Parathyroid adenoma (tissue), 2 donors: ENCODE measurements around the gene RBMS1.

Experiments used
- H2AFZ ChIP-seq: fragments of 300-600 bp; sonication (generic); one replicate; pipeline ENCODE4 v1.7.0; 2017; ENCODE audit warnings: antibody characterized with exemption, mild to moderate bottlenecking
- H3K27ac ChIP-seq: fragments of 300-600 bp; sonication (generic); one replicate; pipeline ENCODE4 v1.7.0; 2017
- H3K27me3 ChIP-seq: fragments of 300-600 bp; sonication (generic); one replicate; pipeline ENCODE4 v1.7.0; 2017; ENCODE audit warnings: low read length; ENCODE audit not compliant: control insufficient read depth, insufficient read depth
- H3K36me3 ChIP-seq: fragments of 300-600 bp; sonication (generic); one replicate; pipeline ENCODE4 v1.7.0; 2017; ENCODE audit warnings: low read length; ENCODE audit not compliant: control insufficient read depth, insufficient read depth
- H3K4me1 ChIP-seq: fragments of 300-600 bp; sonication (generic); one replicate; pipeline ENCODE4 v1.7.0; 2017; ENCODE audit warnings: control low read depth
- H3K4me2 ChIP-seq: fragments of 300-600 bp; sonication (generic); one replicate; pipeline ENCODE4 v1.7.0; 2017; ENCODE audit warnings: low read length
- H3K4me3 ChIP-seq: fragments of 300-600 bp; sonication (generic); one replicate; pipeline ENCODE4 v1.7.0; 2017; ENCODE audit warnings: low read depth, low read length
- H3K79me2 ChIP-seq: fragments of 300-600 bp; sonication (generic); one replicate; pipeline ENCODE4 v1.7.0; 2017; ENCODE audit warnings: control low read depth
- H3K9ac ChIP-seq: fragments of 300-600 bp; sonication (generic); one replicate; pipeline ENCODE4 v1.7.0; 2017; ENCODE audit warnings: mild to moderate bottlenecking
- H3K9me3 ChIP-seq: fragments of 300-600 bp; sonication (generic); one replicate; pipeline ENCODE4 v1.7.0; 2017; ENCODE audit warnings: low read length; ENCODE audit not compliant: control insufficient read depth
- CTCF ChIP-seq: fragments of 300-600 bp; sonication (generic); IDR thresholded peaks from one replicate; pipeline ENCODE4 v1.7.0; 2017; ENCODE audit warnings: antibody characterized with exemption, mild to moderate bottlenecking
- donor health status: primary hyperparathyroidism.

The RBMS1 gene

DNA sequence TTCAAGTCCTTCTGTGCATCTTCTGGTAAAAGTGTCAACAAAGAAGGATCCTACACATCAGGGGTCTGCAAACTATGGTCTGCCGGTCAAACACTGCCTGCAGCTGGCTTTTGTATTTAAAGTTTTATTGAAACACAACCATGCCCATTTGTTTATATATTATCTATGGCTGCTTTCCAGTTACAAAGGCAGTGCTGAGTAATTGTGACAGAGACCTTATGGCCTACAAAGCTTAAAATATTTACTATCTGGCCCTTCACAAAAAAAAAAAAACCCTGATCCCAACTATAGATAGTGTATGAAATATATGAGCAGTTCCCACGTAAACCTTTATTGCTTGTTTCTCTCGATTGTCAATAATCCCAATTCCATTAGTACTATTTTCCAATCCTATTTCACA is 101.4 kb downstream of the RBMS1 start:
- no peak for TF ChIP-seq CTCF
- Histone ChIP-seq H3K27ac (no peak overlapping the region), H3K9me3 (no peaks in the 10 kb centered on the region), H3K4me3 (no peak overlapping the region), H3K36me3 (no peaks in the 10 kb centered on the region), H2AFZ (no peak overlapping the region), H3K4me1 (peaks cover 71% of the 10 kb centered on the region), H3K27me3 (no peaks in the 10 kb centered on the region), H3K9ac (no peak overlapping the region), H3K4me2 (no peak overlapping the region), H3K79me2 (peaks cover 63% of the 10 kb centered on the region)

DNA sequence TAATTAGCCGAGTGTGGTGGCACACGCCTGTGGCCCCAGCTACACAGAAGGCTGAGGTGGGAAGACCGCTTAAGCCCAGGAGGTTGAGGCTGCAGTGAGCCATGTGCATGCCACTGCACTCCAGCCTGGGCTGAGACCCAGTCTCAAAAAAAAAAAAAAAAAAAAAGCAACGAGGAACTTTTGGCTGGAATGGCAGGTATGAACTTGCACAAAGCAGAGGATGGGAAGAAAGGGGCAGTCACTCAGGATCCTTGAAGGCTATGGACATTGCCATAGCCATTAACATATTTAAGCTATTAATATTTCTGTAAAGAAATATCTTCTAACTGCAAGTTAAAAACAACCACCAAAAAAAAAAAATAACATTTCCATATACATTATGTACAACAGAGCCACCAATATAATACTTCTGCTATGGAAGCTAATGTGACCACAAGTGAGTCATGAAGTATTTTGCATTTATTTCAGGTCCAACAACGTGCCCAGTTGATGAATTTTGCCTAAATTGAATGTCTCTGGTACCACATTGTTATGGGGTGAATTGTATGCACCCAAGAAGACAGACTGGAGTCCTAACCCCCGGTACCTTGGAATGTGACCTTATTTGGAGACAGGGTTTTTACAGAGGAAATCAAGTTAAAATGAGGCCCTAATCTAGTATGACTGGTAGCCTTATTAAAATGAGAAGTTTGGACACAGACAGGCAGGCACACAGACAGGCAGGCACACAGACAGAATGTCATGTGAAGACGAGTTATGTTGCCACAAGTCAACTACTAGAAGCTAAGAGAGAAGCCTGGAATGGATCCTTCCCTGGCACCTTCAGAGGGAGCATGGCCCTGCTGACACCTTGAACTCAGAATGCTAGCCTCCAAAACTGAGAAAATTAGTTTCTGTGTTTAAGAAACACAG is 102.8 kb downstream of the RBMS1 start:
- no peaks in the 10 kb centered on the region for H3K27me3 ChIP-seq
- peaks cover 74% of the 10 kb centered on the region for H3K4me1 ChIP-seq
- no peak overlapping the region for H3K9ac ChIP-seq
- no peak overlapping the region for H3K4me3 ChIP-seq
- no peak overlapping the region for H3K4me2 ChIP-seq
- no peaks in the 10 kb centered on the region for H3K36me3 ChIP-seq
- H2AFZ ChIP-seq = no peak overlapping the region
- TF ChIP-seq CTCF = no peak
- H3K9me3 ChIP-seq = no peaks in the 10 kb centered on the region
- peak overlapping the region; percentile 94 for H3K27ac ChIP-seq
- peaks cover 51% of the 10 kb centered on the region for H3K79me2 ChIP-seq

DNA sequence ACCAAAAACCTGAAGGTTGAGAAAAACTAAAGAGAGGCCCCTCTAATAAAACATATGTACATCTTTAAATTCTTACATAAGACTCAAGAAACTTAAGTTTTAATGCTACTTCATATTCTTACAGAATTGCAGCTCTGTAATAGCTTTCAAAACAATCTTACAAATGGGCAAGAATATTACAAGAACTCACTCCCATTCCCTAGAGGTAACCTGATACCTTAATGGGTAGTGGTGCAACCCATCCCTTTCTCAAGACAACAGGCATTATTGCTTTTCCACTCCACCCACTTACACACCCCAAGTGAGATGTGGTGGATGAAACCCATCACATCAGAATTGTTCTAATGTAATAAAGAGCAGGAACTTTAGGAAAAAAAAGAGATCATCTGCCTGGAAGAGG is 103.7 kb downstream of the RBMS1 start:
- Histone ChIP-seq H3K4me3 (no peak overlapping the region), H3K4me1 (peaks cover 80% of the 10 kb centered on the region), H3K27me3 (no peaks in the 10 kb centered on the region), H2AFZ (no peak overlapping the region), H3K9ac (no peak overlapping the region), H3K9me3 (no peaks in the 10 kb centered on the region), H3K36me3 (no peaks in the 10 kb centered on the region), H3K27ac (peak overlapping the region; percentile 94), H3K4me2 (peak overlapping the region; percentile 3), H3K79me2 (peaks cover 49% of the 10 kb centered on the region)
- no peak for TF ChIP-seq CTCF

- H3K79me2 ChIP-seq = peaks cover 52% of the 10 kb centered on the region
- peak overlapping the region; percentile 40 for H3K4me2 ChIP-seq
- H3K4me3 ChIP-seq = no peak overlapping the region
- H3K4me1 ChIP-seq = peaks cover 80% of the 10 kb centered on the region
- no peaks in the 10 kb centered on the region for H3K27me3 ChIP-seq
- no peaks in the 10 kb centered on the region for H3K36me3 ChIP-seq
- H3K27ac ChIP-seq = peak overlapping the region; percentile 94
- no peaks in the 10 kb centered on the region for H3K9me3 ChIP-seq
- TF ChIP-seq CTCF = no peak
- no peak overlapping the region for H3K9ac ChIP-seq
- H2AFZ ChIP-seq = no peak overlapping the region
Measured at GRCh38 chr2:160388464-160389263, 104.9 kb downstream of the RBMS1 start.
